Measurements from ENCODE around the gene MDGA2. TPM values are rescaled to one million over a fixed set of nuclear protein-coding genes. Genes with fewer than 3 reads are reported as not detected.

MDGA2 gene
- total RNA-seq, 1 experiment from 2014 or later = not detected

- no peaks in the 10 kb centered on the region for H4K20me1 ChIP-seq (ENCODE audit: insufficient read depth)
- ATAC-seq (no peak), DNase-seq (ENCODE audit: low read depth, low spot score) (no peak)
- H3K27ac ChIP-seq (ENCODE audit: low read depth, low read length) = no peak overlapping the region
- BruUV-seq (replicated peaks) = no TSS peak
- no peaks in the 10 kb centered on the region for H3K9me2 ChIP-seq (ENCODE audit: insufficient read depth)
- no peaks in the 10 kb centered on the region for H3K9me3 ChIP-seq (ENCODE audit: control insufficient read depth in 1 of 2, insufficient read depth in 1 of 2, low read depth in 1 of 2, low read length in 2 of 2)
- H2AFZ ChIP-seq (ENCODE audit: low read depth, low read length, poor library complexity, severe bottlenecking) = no peak overlapping the region
- ChIA-PET RAD21 (ENCODE audit: low non-redundant PET in 1 of 2, low total read pairs in 2 of 2, uncharacterized antibody in 2 of 2, unreplicated experiment in 2 of 2) (no interaction called here), POLR2A (no interaction called here), CTCF (no interaction called here)
- no peak for TF ChIP-seq JUND (IDR thresholded peaks at IDR 0.05)
- TF ChIP-seq EZH2phosphoT487 (IDR thresholded peaks at IDR 0.05; ENCODE audit: borderline replicate concordance) = no peak
- TF ChIP-seq ZBTB33 (IDR thresholded peaks at IDR 0.05; ENCODE audit: extremely low read depth, insufficient replicate concordance, low read length) = no peak
- no peak for TF ChIP-seq MAX (IDR thresholded peaks at IDR 0.05)
- no peak for TF ChIP-seq REST (IDR thresholded peaks at IDR 0.05; ENCODE audit: low read depth)
- no peak for TF ChIP-seq CBX3 (IDR thresholded peaks at IDR 0.05; ENCODE audit: low read depth)
- no peak for TF ChIP-seq SIN3A (IDR thresholded peaks at IDR 0.05; ENCODE audit: low read depth)
- no peak for TF ChIP-seq ZFX (IDR thresholded peaks at IDR 0.05)
- no peak for TF ChIP-seq TCF7L2 (IDR thresholded peaks at IDR 0.05; ENCODE audit: borderline replicate concordance, extremely low read depth, insufficient read depth, insufficient read length)
- no peak for TF ChIP-seq CTCF (IDR thresholded peaks at IDR 0.05 in 2 of 3, conservative IDR thresholded peaks at IDR 0.05 in 1 of 3; ENCODE audit: borderline replicate concordance in 1 of 3, insufficient read depth in 1 of 3, low read depth in 2 of 3, low read length in 2 of 3)
- TF ChIP-seq ZNF274 (IDR thresholded peaks at IDR 0.05; ENCODE audit: low read depth, low read length) = no peak
- TF ChIP-seq POLR2A (IDR thresholded peaks at IDR 0.05; ENCODE audit: borderline replicate concordance, extremely low read depth, insufficient read depth, insufficient read length) = no peak
- no peak for TF ChIP-seq RAD21 (IDR thresholded peaks at IDR 0.05; ENCODE audit: low read depth)
- TF ChIP-seq EZH2 (IDR thresholded peaks at IDR 0.05) = no peak
- TF ChIP-seq POLR2AphosphoS5 (IDR thresholded peaks at IDR 0.05; ENCODE audit: low read depth, low read length) = no peak
- no peak for TF ChIP-seq FOSL1 (IDR thresholded peaks at IDR 0.05; ENCODE audit: low read depth)
- TF ChIP-seq EGR1 (IDR thresholded peaks at IDR 0.05; ENCODE audit: low read depth) = no peak
- TF ChIP-seq CEBPB (IDR thresholded peaks at IDR 0.05; ENCODE audit: low read depth) = no peak
- no peak for TF ChIP-seq ELF1 (IDR thresholded peaks at IDR 0.05; ENCODE audit: borderline replicate concordance, low read depth)
- no peaks in the 10 kb centered on the region for H3K79me2 ChIP-seq (ENCODE audit: insufficient read depth, low read length)
- H3K4me3 ChIP-seq (replicated peaks in 1 of 2; ENCODE audit: low read depth in 1 of 2, low read length in 2 of 2) = no peak overlapping the region
- intact Hi-C loops (cut with micrococcal nuclease) = no loop called here
- no peaks in the 10 kb centered on the region for H3K4me1 ChIP-seq (ENCODE audit: control insufficient read depth in 1 of 2, insufficient read depth in 2 of 2, low read length in 2 of 2)
- H3K27me3 ChIP-seq (ENCODE audit: insufficient read depth, low read length) = no peaks in the 10 kb centered on the region
- H3K36me3 ChIP-seq (ENCODE audit: control insufficient read depth in 1 of 2, insufficient read depth in 2 of 2, low read length in 2 of 2) = no peaks in the 10 kb centered on the region
- H3K9ac ChIP-seq (ENCODE audit: low read length) = no peak overlapping the region
- no peak overlapping the region for H3K4me2 ChIP-seq (ENCODE audit: low read length)
Observed at GRCh38 chr14:46989566-46989965, 685.8 kb downstream of the MDGA2 start.
